Right cardiac atrium (tissue), 5 donors: ENCODE results near the gene CARNS1. TPM values are rescaled to one million over a fixed set of nuclear protein-coding genes. Genes with fewer than 3 reads are reported as not detected.

Experiments
- ATAC-seq, 2 donors: fragments of 200-7000 bp; cut with Tn5 transposase; one replicate each; pipeline versions ENCODE4 v1.8.0 to v1.9.1; 2020; ENCODE audit warnings: moderate library complexity in 2 of 2, mild to moderate bottlenecking in 1 of 2
- DNase-seq, 3 donors: peaks; one replicate each; pipeline ENCODE4 v3.0.0-alpha.2; 2020
- H3K27ac ChIP-seq: one replicate; pipeline ENCODE4 v1.5.1; 2013; ENCODE audit warnings: mild to moderate bottlenecking, low read length, control low read depth, moderate library complexity
- H3K27me3 ChIP-seq: one replicate; pipeline ENCODE4 v1.6.1; 2013; ENCODE audit not compliant: control insufficient read depth, insufficient read depth
- H3K4me1 ChIP-seq: one replicate; pipeline ENCODE4 v1.6.1; 2013; ENCODE audit warnings: low read length; ENCODE audit not compliant: control insufficient read depth, insufficient read depth
- H3K4me3 ChIP-seq: one replicate; pipeline ENCODE4 v1.5.1; 2013; ENCODE audit warnings: low read length, control low read depth
- H3K9me3 ChIP-seq: one replicate; pipeline ENCODE4 v1.6.1; 2013; ENCODE audit warnings: low read length; ENCODE audit not compliant: control insufficient read depth
- WGBS: extraction: QIAGEN DNeasy Blood & Tissue Kit; methylation state at CpG from one replicate; pipeline ENCODE4 v1.1.7; 2013; 5-methylcytosine and 5-hydroxymethylcytosine counted together
- intact Hi-C, 4 donors: fragments of 100-400 bp; cut with DNase I; formaldehyde crosslinking; loops; one replicate each; pipeline versions ENCODE4 v1.11.0 to v1.14.0; 2022 to 2023
- long read RNA-seq, 4 donors: library from polyadenylated mRNA; unstranded; transcript quantifications; one replicate each; pipeline ENCODE4 v2.0.0, GENCODE V29; 2020 to 2021
- polyA plus RNA-seq: library from polyadenylated mRNA; stranded (reverse); fragments of 200-250 nt; gene quantifications from one replicate; pipeline ENCODE4 v1.2.3, GENCODE V29; 2013
- total RNA-seq, 4 donors: library from RNA; stranded (reverse); fragmentation: NEBNext Ultra II Directional; extraction: Animal tissue kit (Norgen Biotek cat#: 25700); gene quantifications; one replicate each; pipeline ENCODE4 v1.2.1, GENCODE V29; 2021
- donor health status: healthy with polysubstance abuse.
- donor health status: DM: no; HTN: yes; CAD: no.
- donor health status: DM: no; HTN: no; CAD: no.
- donor health status: DM: no; HTN: yes; CAD: no; lungs with severe emphysema.
- donor health status: DM: yes; HTN: yes; CAD: no.

The CARNS1 gene
- total RNA-seq (10 to 100 TPM in 2 of 4 donors, 1 to 10 TPM in 2; 5.1 to 23.6 (median 9.3) TPM), polyA plus RNA-seq (5.2 TPM)
- long read RNA-seq, donor 1, full-length matches to known transcripts, result 2 of 17 reads
- long read RNA-seq, donor 1, partial matches to known transcripts, result 9 of 17 reads
- long read RNA-seq, donor 1, other reads (novel, unspliced or antisense), result 6 of 17 reads
- long read RNA-seq, donor 2, transcript CARNS1-201 (9 exons, 3,942 nt), result major isoform, 7 of 46 reads
- long read RNA-seq, donor 2, partial matches to known transcripts, result 17 of 46 reads
- long read RNA-seq, donor 2, other reads (novel, unspliced or antisense), result 22 of 46 reads
- long read RNA-seq, donor 3, partial matches to known transcripts, result 9 of 9 reads
- long read RNA-seq, donor 3, other reads (novel, unspliced or antisense), result 0 of 9 reads
- long read RNA-seq, donor 4, full-length matches to known transcripts, result 10 of 64 reads
- long read RNA-seq, donor 4, partial matches to known transcripts, result 28 of 64 reads
- long read RNA-seq, donor 4, other reads (novel, unspliced or antisense), result 26 of 64 reads

- ATAC-seq (no peak), DNase-seq (peak in 2 of 3 donors; percentile 70 to 71)
- 6% methylated on average over 66 of the region's 67 CpGs for WGBS
- H3K27ac ChIP-seq, result peak within 1 kb of the TSS; percentile 18
- H3K27me3 ChIP-seq, result no peaks in the 10 kb centered on the region
- no peaks in the 10 kb centered on the region for H3K9me3 ChIP-seq
- intact Hi-C loops, result loop anchor here in 1 of 4 donors (10.0 kb wide), 1 partner anchor 49 kb away; the partner anchor contains the start of gene TMEM134
- peaks cover 8% of the 10 kb centered on the region for H3K4me1 ChIP-seq
- peak within 1 kb of the TSS; percentile 18 for H3K4me3 ChIP-seq
Observed at GRCh38 chr11:67415501-67416304, at the start of gene CARNS1. CARNS1 (plus strand) TSS chr11:67415678; CDS start chr11:67416200, 522 bp downstream.

DNA sequence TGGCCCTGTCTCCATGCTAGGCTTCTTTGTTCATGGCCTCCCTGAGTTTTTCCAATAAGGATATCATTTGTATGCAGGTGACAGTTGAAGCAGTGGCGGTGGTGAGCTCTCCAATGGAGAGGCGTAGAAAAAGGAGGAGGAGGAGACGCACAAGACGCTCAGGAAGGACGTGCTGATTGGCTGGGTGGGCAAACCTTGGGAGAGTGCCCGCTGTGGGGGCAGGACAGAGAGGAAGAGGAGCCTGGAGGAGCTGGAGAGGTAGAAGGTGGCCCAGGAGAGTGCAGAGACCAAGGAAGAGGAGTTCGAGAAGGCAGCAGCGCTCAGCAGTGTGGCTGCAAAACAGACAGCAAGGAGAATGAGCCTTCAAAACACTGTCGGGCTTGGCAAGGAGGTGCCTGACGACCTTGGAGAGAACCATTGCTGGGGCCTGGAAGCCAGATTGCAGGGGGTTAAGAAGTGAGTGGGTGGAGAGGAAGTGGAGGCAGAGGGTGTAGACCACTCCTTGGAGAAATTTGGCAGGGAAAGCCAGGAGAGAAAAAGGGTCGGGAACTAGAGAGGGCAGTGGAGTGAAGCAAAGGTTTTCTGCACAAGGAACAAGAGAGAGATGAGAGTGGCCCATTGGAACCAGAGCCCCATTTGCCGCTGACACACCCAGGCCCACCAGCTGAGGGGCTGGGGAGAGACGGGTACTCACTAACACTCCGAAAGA is 49.6 kb upstream of the CARNS1 start:
- ATAC-seq (peak in 1 of 2 donors; percentile 9), DNase-seq (peak in 1 of 3 donors; percentile 66)
- 42% methylated on average over 14 of the region's 14 CpGs for WGBS
- intact Hi-C loops, result no loop called here
- H3K27me3 ChIP-seq, result no peaks in the 10 kb centered on the region
- H3K27ac ChIP-seq, result peak overlapping the region; percentile 62
- H3K4me3 ChIP-seq, result no peak overlapping the region
- H3K4me1 ChIP-seq, result peaks cover 18% of the 10 kb centered on the region
- no peaks in the 10 kb centered on the region for H3K9me3 ChIP-seq

GRCh38 chr11:67366546-67366945 is 48.9 kb upstream of the CARNS1 start:
- 14% methylated on average over 8 of the region's 8 CpGs for WGBS
- ATAC-seq (peak; percentile 53), DNase-seq (peak in 2 of 3 donors; percentile 76 to 78)
- Histone ChIP-seq H3K27me3 (no peaks in the 10 kb centered on the region), H3K27ac (peak overlapping the region; percentile 62), H3K4me3 (no peak overlapping the region), H3K4me1 (peaks cover 21% of the 10 kb centered on the region), H3K9me3 (no peaks in the 10 kb centered on the region)
- intact Hi-C loops, result no loop called here

- ATAC-seq, result peak; percentile 55 to 63
Observed at GRCh38 chr11:67366961-67367760, 48.3 kb upstream of the CARNS1 start.

DNA sequence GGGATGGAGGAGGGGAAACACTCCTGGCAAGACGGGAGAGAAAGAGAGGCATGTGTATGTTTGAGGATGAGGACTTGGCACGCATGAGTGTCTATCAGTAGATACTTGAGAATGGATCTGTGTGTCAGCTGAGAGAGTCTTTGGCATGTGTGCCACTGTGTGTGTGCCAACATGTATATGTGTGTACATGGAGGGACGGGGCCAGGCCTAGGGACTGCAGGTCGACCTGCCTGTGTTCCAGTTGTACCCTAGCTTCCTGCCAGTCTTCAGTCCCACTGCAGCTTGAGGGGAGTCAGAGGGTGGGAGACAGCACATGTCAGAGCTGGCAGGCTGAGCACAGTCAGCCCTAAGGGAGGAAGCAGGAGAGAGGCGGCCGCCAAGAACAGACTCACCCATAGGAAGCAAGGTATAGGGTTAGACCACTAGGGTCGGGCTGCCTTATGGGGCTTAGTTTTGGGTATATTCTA is 47.7 kb upstream of the CARNS1 start:
- peaks cover 27% of the 10 kb centered on the region for H3K4me1 ChIP-seq
- DNase-seq (peak in 1 of 3 donors; percentile 56), ATAC-seq (peak in 1 of 2 donors; percentile 7)
- intact Hi-C loops, result no loop called here
- H3K27me3 ChIP-seq, result no peaks in the 10 kb centered on the region
- peak overlapping the region; percentile 24 for H3K27ac ChIP-seq
- no peak overlapping the region for H3K4me3 ChIP-seq
- WGBS, result 40% methylated on average over 7 of the region's 7 CpGs
- no peaks in the 10 kb centered on the region for H3K9me3 ChIP-seq

More at GRCh38 chr11:67366961-67367760, 48.3 kb upstream of the CARNS1 start:
- no peaks in the 10 kb centered on the region for H3K27me3 ChIP-seq
- no peak overlapping the region for H3K4me3 ChIP-seq
- WGBS, result 31% methylated on average over 25 of the region's 25 CpGs
- DNase-seq, result peak; percentile 59 to 89 (median 81)
- H3K27ac ChIP-seq, result peak overlapping the region; percentile 62
- peaks cover 27% of the 10 kb centered on the region for H3K4me1 ChIP-seq
- intact Hi-C loops, result no loop called here
- H3K9me3 ChIP-seq, result no peaks in the 10 kb centered on the region

DNA sequence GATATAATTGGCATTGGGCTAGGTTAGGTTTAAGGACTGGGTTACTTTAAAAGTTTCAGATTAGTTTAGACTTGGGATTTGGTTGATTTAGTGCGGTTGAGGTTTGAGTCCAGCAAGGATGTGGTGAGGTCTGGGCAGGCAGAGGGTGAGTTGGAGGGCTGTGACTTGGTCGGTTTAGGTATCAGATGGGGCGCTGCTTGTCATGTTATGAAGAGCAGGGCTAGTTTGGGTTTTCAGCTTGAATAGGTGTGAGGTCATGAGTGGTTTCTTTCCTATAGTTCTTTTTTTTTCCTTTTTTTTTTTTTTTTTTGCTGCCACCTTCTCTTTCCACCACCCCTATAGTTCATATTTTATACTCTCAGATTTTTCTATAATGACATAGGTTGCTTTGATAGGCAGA is 46.9 kb upstream of the CARNS1 start:
- no peaks in the 10 kb centered on the region for H3K27me3 ChIP-seq
- H3K27ac ChIP-seq, result no peak overlapping the region
- peaks cover 27% of the 10 kb centered on the region for H3K4me1 ChIP-seq
- DNase-seq (no peak), ATAC-seq (no peak)
- intact Hi-C loops, result no loop called here
- no peaks in the 10 kb centered on the region for H3K9me3 ChIP-seq
- H3K4me3 ChIP-seq, result no peak overlapping the region
- WGBS, result 84% methylated on average over 3 of the region's 3 CpGs

DNA sequence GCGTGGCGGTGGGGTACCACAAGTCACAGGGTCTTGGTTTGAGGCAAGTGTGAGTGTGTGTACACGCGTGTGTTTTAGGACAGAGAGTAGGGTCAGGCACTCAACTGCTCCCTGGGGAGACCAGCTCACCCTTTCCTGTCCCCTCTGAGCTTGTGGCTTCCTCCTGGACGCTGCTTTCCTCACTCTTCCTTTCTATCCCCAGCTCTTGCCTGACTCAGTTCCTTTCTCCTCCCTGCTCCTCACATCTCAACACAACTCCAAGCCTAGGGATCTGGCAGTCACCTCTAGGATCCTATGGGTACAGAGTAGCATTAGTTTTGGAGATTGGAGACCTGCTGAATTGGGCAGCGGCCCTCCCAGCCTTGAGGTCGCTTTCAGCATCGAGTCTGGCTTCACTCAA is 46.2 kb upstream of the CARNS1 start:
- no peak for ATAC-seq
- Histone ChIP-seq H3K4me1 (peaks cover 27% of the 10 kb centered on the region), H3K9me3 (no peaks in the 10 kb centered on the region), H3K27me3 (no peaks in the 10 kb centered on the region), H3K27ac (no peak overlapping the region), H3K4me3 (no peak overlapping the region)
- DNase-seq, result no peak
- 84% methylated on average over 8 of the region's 8 CpGs for WGBS
- intact Hi-C loops, result no loop called here

GRCh38 chr11:67369801-67370284 is 45.6 kb upstream of the CARNS1 start:
- DNase-seq (no peak), ATAC-seq (no peak)
- WGBS, result 49% methylated on average over 12 of the region's 12 CpGs
- Histone ChIP-seq H3K27me3 (no peaks in the 10 kb centered on the region), H3K27ac (no peak overlapping the region), H3K4me3 (no peak overlapping the region), H3K4me1 (peaks cover 27% of the 10 kb centered on the region), H3K9me3 (no peaks in the 10 kb centered on the region)
- intact Hi-C loops, result no loop called here

- WGBS, result 55% methylated on average over 14 of the region's 14 CpGs
- Histone ChIP-seq H3K27ac (no peak overlapping the region), H3K4me3 (no peak overlapping the region)
Observed at GRCh38 chr11:67370351-67371076, 45.0 kb upstream of the CARNS1 start.

More at GRCh38 chr11:67370351-67371076, 45.0 kb upstream of the CARNS1 start:
- H3K27me3 ChIP-seq, result no peaks in the 10 kb centered on the region
- DNase-seq (no peak), ATAC-seq (no peak)
- intact Hi-C loops, result no loop called here
- H3K4me1 ChIP-seq, result peaks cover 27% of the 10 kb centered on the region
- no peaks in the 10 kb centered on the region for H3K9me3 ChIP-seq
